Nephron (organoid): ENCODE data around the gene ZNF669.

Experiments used
- H3K27ac Mint-ChIP-seq, 3 experiments: 2 replicates each; pipeline ENCODE4 v1.8.0; 2020; ENCODE audit warnings: mixed read lengths in 3 of 3, mild to moderate bottlenecking in 2 of 3, moderate library complexity in 1 of 3
- H3K27me3 Mint-ChIP-seq: 2 replicates; pipeline ENCODE4 v1.8.0; 2021; ENCODE audit warnings: low read depth, mild to moderate bottlenecking, moderate library complexity, mixed read lengths
- H3K36me3 Mint-ChIP-seq: 2 replicates; pipeline ENCODE4 v1.8.0; 2020; ENCODE audit warnings: low read depth, mixed read lengths
- H3K4me1 Mint-ChIP-seq: 2 replicates; pipeline ENCODE4 v1.8.0; 2020; ENCODE audit warnings: mixed read lengths
- H3K4me3 Mint-ChIP-seq, 3 experiments: 2 replicates each; pipeline ENCODE4 v1.8.0; 2020; ENCODE audit warnings: mild to moderate bottlenecking in 3 of 3, mixed read lengths in 3 of 3, moderate library complexity in 2 of 3
- H3K9me3 Mint-ChIP-seq: 2 replicates; pipeline ENCODE4 v1.8.0; 2020; ENCODE audit warnings: mixed read lengths
- TF ChIP-seq, protein P1 (sequence below), 3 experiments: fragments of 200-600 bp; sonication (generic); IDR thresholded peaks; one replicate each; pipeline ENCODE4 v1.5.0; 2021; ENCODE audit warnings: antibody characterized with exemption in 3 of 3; ENCODE audit not compliant: unreplicated experiment in 3 of 3

The ZNF669 gene

DNA sequence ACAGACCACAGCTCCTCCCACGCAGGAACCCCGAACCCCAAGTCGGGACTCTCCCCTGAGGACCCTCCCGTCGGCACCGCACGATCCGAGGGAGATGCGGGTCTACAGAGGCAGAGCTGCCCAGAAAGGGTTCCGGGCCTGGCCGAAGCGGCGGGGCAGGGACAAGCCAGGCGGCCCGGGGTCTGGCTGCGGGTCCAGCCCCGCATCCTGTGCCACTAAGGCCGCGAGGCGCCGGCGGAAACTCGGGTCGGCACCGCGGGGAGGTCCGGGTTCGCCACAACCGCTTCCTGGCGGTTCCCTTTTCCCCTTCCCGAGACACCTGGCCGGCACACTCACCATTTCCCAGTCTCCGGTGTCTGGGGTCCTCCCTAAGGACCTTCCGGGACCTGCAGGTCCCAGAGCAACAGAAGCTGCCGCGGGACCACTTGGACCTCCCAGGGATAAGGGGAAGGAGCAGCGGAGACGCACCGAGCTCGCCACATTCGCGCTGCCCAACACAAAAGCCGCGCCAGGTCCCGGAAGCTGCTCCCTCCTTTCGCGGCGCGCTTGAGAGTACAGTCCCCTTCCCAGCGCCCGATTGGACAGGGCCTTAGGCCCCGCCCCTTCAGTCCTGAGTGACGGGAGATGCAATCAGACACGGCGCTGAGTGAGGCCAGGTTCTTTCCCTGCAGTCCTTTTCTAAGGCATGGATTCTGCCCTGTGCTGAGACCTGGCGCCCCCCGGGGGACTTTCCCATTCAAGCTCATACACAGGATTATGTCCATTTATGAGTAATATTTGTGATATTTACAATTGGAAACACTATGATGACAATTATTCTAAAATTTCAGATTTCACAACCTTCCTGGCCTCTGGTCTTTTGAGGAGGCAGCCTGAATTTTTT, 25.7 kb downstream of the ZNF669 start, which contains the start of gene ZNF670:
ZNF670 (minus strand) TSS at position 554 of the 883 bp plus-strand sequence; CDS start at position 339, 215 bp downstream.
- H3K36me3 Mint-ChIP-seq = peaks cover 53% of the 10 kb centered on the region
- H3K9me3 Mint-ChIP-seq = peaks cover 45% of the 10 kb centered on the region

DNA sequence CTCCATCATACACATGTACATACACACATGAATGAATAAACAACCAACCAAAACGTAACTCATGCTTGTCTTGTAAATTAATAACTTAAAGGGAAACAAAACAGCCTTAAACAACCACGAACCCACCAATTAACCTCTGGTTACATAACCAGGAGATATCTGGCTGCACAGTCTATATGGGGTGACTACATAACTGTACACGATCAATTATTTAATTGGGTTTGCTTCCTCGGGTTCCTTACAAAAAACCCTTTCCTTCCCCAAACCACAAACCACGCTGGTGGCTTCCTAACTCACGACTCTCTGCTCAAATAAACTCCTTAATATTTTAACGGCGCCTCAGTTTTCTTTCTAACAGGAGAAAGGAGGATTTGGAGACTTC, 26.3 kb downstream of the ZNF669 start:
- Mint-ChIP-seq H3K4me3 (peak overlapping the region; percentile 97 to 99 (median 98)), H3K36me3 (peaks cover 60% of the 10 kb centered on the region), H3K27me3 (no peaks in the 10 kb centered on the region), H3K4me1 (peaks cover 10% of the 10 kb centered on the region), H3K27ac (peak overlapping the region; percentile 37 to 88 (median 73)), H3K9me3 (peaks cover 47% of the 10 kb centered on the region)
- TF ChIP-seq, protein P1, sequence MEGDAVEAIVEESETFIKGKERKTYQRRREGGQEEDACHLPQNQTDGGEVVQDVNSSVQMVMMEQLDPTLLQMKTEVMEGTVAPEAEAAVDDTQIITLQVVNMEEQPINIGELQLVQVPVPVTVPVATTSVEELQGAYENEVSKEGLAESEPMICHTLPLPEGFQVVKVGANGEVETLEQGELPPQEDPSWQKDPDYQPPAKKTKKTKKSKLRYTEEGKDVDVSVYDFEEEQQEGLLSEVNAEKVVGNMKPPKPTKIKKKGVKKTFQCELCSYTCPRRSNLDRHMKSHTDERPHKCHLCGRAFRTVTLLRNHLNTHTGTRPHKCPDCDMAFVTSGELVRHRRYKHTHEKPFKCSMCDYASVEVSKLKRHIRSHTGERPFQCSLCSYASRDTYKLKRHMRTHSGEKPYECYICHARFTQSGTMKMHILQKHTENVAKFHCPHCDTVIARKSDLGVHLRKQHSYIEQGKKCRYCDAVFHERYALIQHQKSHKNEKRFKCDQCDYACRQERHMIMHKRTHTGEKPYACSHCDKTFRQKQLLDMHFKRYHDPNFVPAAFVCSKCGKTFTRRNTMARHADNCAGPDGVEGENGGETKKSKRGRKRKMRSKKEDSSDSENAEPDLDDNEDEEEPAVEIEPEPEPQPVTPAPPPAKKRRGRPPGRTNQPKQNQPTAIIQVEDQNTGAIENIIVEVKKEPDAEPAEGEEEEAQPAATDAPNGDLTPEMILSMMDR (IDR thresholded peaks at IDR 0.05; ENCODE audit: unreplicated experiment in 3 of 3) = no peak

More for the DNA sequence above, 25.7 kb downstream of the ZNF669 start, which contains the start of gene ZNF670:
- peaks cover 10% of the 10 kb centered on the region for H3K4me1 Mint-ChIP-seq
- TF ChIP-seq, protein P1 (IDR thresholded peaks at IDR 0.05; ENCODE audit: unreplicated experiment in 3 of 3) = no peak
- peak within 1 kb of the TSS; percentile 70 to 94 (median 94) for H3K27ac Mint-ChIP-seq
- no peaks in the 10 kb centered on the region for H3K27me3 Mint-ChIP-seq
- H3K4me3 Mint-ChIP-seq = peak within 1 kb of the TSS; percentile 97 to 99 (median 98)

DNA sequence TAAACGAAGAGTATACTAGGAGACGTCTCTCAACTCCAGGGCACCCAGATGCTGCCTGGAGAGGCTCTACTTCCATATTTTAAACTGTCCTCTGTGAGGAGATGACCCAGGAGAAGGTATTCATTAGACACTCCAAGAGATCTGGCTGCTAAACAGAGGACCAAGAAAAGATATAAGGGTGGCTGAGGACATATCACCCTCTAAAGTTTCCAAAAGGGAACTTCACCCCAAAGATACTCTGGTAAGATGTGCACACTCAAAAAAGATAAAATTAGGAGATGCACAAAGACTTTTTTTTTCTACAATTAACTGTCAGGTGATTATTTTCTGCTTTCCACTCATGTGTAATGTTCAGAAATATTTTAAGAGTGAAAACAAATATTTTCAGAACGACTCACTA, 26.9 kb downstream of the ZNF669 start:
- TF ChIP-seq, protein P1 (IDR thresholded peaks at IDR 0.05; ENCODE audit: unreplicated experiment in 3 of 3) = no peak
- Mint-ChIP-seq H3K4me3 (peak overlapping the region; percentile 97 to 99 (median 98)), H3K27ac (peak overlapping the region in 1 of 3 experiments; percentile 88), H3K9me3 (peaks cover 44% of the 10 kb centered on the region), H3K27me3 (no peaks in the 10 kb centered on the region), H3K36me3 (peaks cover 63% of the 10 kb centered on the region), H3K4me1 (peaks cover 10% of the 10 kb centered on the region)

DNA sequence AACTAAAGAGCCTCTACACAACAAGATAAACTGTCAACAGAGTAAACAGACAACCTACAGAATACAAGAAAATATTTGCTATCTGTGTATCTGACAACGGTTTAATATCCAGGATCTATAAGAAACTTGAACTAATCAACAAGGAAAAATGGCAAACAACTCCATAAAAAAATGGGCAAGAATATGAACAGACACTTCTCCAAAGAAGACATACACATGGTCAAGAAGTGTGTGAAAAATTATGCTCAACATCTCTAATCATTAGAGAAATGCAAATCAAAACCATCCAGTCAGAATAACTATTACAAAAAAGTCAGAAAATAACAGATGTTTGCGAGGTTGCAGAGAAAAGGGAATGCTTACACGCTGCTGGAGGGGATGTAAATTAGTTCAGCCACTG, 33.5 kb downstream of the ZNF669 start:
- Mint-ChIP-seq H3K9me3 (peaks cover 67% of the 10 kb centered on the region), H3K27ac (no peak overlapping the region), H3K4me1 (no peaks in the 10 kb centered on the region), H3K36me3 (peaks cover 81% of the 10 kb centered on the region), H3K27me3 (no peaks in the 10 kb centered on the region), H3K4me3 (no peak overlapping the region)
- TF ChIP-seq, protein P1 (IDR thresholded peaks at IDR 0.05; ENCODE audit: unreplicated experiment in 3 of 3) = no peak

DNA sequence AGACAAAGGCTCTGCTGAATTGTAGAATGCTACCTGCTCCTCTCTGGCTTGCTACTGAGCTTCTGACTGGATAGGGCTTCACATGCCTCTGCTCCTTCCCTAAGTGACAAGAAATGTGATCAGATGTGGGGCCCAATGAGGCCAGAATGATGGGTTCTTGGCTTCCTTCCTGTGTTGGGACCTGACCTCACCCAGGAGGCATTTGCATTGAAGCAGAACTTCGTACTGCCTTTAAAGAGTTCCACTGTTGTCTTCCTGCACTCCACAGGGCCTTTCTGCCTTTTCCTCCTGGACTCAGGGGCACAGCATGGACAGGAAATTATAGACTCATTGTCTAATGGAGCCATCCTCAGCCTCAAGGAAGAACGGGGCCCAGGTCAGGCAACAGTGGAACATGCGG, 39.9 kb downstream of the ZNF669 start:
- peaks cover 88% of the 10 kb centered on the region for H3K36me3 Mint-ChIP-seq
- TF ChIP-seq, protein P1 (IDR thresholded peaks at IDR 0.05; ENCODE audit: unreplicated experiment in 3 of 3) = no peak
- peaks cover 72% of the 10 kb centered on the region for H3K9me3 Mint-ChIP-seq
- H3K27ac Mint-ChIP-seq = no peak overlapping the region
- H3K4me1 Mint-ChIP-seq = no peaks in the 10 kb centered on the region
- no peaks in the 10 kb centered on the region for H3K27me3 Mint-ChIP-seq
- H3K4me3 Mint-ChIP-seq = no peak overlapping the region
